Stimulated activated CD8-positive, alpha-beta memory T cell treated with anti-CD3 and anti-CD28 coated beads, Interleukin-15, amount 100 ng/mL, for 4 hours (primary cell): ENCODE results near the gene SLC13A2.

Experiments
- DNase-seq, 2 donors: peaks; one replicate each; pipeline ENCODE4 v3.0.0-alpha.2; 2020; ENCODE audit warnings: low read depth in 2 of 2

Gene SLC13A2

GRCh38 chr17:28492352-28493310 lies 19.2 kb downstream of the SLC13A2 start:
- DNase-seq, result no peak

DNA sequence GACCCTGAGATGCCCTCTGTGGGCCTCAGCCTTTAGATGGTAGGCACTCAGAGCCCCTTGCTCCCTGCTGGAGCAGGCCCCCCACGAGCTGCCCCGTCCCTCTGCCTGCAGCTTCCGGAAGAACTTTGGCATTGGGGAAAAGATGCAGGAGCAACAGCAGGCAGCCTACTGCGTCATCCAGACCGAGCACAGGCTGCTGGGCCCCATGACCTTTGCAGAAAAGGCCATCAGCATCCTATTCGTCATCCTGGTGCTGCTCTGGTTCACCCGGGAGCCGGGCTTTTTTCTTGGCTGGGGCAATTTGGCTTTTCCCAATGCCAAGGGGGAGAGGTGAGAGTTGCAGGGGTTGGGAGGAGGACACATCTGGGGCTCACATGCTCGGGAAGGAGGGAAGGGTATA lies 20.0 kb downstream of the SLC13A2 start:
- no peak for DNase-seq

- peak; percentile 39 to 50 for DNase-seq
These were observed 21.2 kb downstream of the SLC13A2 start for GRCh38 chr17:28494445-28495188.

GRCh38 chr17:28495635-28496034 lies 22.2 kb downstream of the SLC13A2 start:
- no peak for DNase-seq

GRCh38 chr17:28497931-28498330 lies 24.5 kb downstream of the SLC13A2 start:
- no peak for DNase-seq

GRCh38 chr17:28498652-28499363 lies 25.4 kb downstream of the SLC13A2 start:
- no peak for DNase-seq

- no peak for DNase-seq
These were observed 25.9 kb downstream of the SLC13A2 start for GRCh38 chr17:28499364-28499664.

DNA sequence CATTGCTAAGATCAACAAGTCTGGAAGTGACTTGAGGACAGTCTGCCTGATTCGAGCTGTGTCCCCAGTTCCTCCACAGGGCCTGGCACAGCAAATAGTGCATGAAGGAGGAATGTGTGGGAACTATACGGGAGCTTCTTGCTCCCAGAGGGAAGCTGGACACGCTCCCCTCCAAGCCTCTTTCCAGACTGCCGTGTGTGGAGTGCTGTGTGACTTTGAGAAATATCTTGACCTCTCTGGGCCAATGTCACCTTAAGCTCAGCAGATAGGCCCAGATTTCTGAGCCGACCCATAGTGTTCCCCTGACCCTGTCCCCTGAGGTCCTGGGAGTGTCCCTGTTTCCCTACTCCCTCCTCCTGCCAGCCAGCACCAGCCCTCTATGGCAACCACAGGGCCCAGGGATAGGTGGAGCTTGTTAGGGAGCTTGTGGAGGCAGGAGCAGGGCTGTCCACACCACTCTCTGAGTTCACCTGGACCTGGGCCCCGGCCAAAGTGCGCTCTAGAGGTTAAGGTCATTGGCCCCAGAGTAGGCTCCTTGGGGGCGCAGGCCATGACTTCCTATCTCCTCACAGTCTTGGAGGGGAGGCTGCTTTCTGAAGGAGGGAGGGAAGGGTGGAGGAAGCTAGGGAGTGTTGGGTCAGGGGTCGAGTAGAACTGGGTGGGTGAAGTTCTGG lies 26.4 kb downstream of the SLC13A2 start:
- DNase-seq, result no peak

DNA sequence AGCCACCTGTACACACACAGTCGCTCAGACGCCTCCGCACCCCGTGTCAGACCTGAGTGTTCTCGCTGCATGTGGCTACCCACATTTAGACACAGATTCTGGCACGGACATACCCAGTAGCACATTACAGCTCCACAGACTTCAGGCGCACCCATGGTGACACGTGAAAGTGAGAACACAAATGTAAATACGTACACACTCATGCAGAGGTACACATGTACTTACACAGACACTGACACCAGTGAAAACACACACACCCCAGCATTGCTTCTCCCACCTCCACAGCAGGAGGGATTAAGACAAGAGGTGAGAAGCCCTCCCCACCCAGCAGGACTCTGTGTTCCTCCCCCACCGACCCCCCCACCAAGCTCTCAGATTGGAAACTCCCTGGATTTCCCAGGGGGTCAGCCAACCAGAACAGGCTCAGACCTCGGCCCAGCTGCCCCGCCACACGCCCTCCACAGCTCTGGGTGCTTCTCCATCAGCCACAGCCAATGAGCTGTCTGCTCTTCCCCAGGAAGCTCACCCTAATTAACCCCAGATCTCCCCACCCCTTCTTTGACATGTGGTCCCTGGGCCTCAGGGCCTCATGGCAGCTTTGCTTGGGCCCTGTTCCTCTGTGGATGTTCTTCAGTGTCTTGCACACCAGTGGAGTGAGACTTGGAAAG lies 27.4 kb downstream of the SLC13A2 start:
- DNase-seq, result no peak

GRCh38 chr17:28501421-28502284 lies 28.2 kb downstream of the SLC13A2 start:
- DNase-seq, result no peak

DNA sequence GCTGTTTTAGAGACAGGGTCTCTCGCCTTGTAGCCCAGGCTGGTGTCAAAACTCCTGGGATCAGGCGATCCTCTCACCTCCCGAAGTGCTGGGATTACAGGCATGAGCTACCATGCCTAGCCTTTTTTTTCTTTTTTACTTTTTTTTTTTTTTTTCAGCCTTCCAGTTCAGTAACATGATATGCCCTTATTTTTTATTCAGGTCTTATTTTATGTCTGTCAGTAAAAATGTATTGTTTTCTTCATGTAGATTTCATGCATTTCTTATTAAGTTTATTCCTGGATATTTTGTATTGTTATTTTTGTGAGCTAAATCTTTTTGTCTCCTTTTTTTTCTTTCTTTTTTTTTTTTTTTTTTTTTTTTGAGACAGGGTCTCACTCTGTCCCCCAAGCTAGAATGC lies 30.0 kb downstream of the SLC13A2 start:
- DNase-seq, result no peak

DNA sequence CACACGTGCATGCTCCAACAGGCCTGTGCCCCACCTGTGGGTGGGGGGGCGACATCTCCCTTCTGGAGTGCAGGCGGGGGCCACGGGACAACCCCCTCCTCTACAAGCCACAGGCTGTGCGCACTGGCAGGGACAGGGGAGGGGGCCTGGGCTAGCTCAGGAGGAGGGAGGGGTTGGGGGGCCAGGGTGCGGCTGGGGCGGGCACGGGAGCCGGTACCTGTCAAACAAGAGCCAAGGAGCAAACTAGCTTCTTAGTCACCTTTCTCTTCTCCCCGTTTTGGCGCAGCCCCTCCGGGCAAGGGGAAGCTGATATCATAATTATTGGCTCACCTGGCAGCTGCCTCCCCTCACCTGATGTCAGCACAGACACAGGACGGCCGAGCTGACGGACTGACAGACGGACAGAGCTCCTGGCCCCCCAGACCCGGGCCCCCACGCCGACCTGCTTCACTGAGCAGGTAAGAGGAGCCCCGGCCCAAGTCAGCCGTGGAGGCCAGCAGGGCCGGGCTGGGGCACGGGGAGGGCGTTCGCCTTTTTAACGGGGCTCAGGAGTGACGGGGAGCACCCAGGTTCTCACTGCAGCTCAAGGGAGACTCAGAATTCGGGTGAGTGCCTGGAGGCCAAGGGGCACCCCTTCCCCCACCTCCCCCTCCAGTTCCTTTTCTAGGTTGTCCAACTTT lies 32.7 kb downstream of the SLC13A2 start, which contains the start of gene FOXN1:
Gene FOXN1, plus strand, starts transcription at position 363 of the 680 bp plus-strand sequence. CDS start 17,622 bp downstream, outside the sequence.
- no peak for DNase-seq

GRCh38 chr17:28506763-28507487 lies 33.5 kb downstream of the SLC13A2 start:
- no peak for DNase-seq

DNA sequence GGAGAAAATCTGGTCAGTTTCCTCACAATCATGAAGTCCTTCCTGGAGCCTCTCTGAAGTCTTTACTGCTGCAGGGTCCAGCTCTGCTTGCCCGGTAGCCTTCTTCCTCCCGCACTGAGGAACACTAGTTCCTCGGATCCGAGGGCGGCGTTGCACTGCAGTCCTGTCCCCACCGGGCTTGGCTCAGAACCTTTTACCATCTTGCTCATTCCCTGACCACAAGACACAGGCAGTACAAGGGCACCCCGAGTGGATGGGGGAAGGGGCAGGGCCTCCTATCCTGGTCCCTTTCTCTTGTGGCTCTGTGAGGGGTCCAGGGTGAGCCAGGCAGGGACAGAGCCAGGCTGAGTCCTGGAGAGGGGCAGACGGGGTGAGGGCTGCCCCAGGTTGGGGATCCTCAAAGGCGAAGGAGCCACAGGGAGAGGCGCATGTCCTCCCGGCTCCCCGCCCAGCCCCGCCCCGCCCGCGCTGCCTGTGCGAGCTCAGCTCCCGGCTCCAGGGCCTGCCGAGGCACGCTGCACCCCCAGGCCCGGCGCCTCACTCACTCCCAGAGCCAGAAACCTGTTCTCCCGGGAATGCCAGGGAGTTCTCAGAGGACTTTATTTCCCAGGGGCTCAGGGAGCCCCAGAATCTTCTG lies 34.2 kb downstream of the SLC13A2 start:
- DNase-seq, result no peak

- no peak for DNase-seq
These were observed 34.8 kb downstream of the SLC13A2 start for GRCh38 chr17:28508211-28508724.

DNA sequence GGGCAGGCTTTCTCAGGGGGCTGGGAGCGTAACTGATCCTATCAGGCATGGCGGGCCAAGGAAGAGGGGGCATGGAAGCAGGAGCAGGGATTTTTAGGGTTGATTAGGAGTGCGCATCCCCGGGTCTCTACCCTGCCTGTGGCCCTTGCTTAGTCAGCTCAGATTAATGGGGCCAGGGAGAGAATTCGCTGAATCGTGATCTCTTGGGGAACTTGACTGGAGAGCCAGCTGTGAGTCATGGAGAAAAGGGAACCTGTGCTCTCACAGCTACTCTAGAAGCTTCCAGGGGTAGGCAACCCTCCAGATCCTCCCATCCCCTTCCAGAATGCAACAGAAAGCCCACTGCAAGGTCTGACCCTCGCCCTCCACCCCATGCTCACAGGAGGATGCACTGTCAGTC lies 36.3 kb downstream of the SLC13A2 start:
- no peak for DNase-seq

- no peak for DNase-seq
These were observed 38.5 kb downstream of the SLC13A2 start for GRCh38 chr17:28511858-28512461.

- no peak for DNase-seq
These were observed 40.0 kb downstream of the SLC13A2 start for GRCh38 chr17:28513476-28513875.
